22Rv1 (cell line): ENCODE data around the gene CADM4.
A peak's percentile ranks its signal among the peaks of the same experiment; 100 is the strongest.

Source experiments
- ZFX ChIP-seq: fragments of 450-650 bp; IDR thresholded peaks from 2 replicates; pipeline ENCODE4 v1.6.1; 2017; ENCODE audit warnings: antibody characterized with exemption, borderline replicate concordance
- TF ChIP-seq, protein P1 (sequence below): fragments of 450-650 bp; IDR thresholded peaks from 2 replicates; pipeline ENCODE4 v1.5.1; 2017; ENCODE audit warnings: mild to moderate bottlenecking

- TF ChIP-seq, protein P1, sequence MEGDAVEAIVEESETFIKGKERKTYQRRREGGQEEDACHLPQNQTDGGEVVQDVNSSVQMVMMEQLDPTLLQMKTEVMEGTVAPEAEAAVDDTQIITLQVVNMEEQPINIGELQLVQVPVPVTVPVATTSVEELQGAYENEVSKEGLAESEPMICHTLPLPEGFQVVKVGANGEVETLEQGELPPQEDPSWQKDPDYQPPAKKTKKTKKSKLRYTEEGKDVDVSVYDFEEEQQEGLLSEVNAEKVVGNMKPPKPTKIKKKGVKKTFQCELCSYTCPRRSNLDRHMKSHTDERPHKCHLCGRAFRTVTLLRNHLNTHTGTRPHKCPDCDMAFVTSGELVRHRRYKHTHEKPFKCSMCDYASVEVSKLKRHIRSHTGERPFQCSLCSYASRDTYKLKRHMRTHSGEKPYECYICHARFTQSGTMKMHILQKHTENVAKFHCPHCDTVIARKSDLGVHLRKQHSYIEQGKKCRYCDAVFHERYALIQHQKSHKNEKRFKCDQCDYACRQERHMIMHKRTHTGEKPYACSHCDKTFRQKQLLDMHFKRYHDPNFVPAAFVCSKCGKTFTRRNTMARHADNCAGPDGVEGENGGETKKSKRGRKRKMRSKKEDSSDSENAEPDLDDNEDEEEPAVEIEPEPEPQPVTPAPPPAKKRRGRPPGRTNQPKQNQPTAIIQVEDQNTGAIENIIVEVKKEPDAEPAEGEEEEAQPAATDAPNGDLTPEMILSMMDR: peak; percentile 85
- no peak for TF ChIP-seq ZFX
These were observed 13.6 kb downstream of the CADM4 start for GRCh38 chr19:43625918-43626579.
